ENCODE results near the gene EHMT1.

DNA sequence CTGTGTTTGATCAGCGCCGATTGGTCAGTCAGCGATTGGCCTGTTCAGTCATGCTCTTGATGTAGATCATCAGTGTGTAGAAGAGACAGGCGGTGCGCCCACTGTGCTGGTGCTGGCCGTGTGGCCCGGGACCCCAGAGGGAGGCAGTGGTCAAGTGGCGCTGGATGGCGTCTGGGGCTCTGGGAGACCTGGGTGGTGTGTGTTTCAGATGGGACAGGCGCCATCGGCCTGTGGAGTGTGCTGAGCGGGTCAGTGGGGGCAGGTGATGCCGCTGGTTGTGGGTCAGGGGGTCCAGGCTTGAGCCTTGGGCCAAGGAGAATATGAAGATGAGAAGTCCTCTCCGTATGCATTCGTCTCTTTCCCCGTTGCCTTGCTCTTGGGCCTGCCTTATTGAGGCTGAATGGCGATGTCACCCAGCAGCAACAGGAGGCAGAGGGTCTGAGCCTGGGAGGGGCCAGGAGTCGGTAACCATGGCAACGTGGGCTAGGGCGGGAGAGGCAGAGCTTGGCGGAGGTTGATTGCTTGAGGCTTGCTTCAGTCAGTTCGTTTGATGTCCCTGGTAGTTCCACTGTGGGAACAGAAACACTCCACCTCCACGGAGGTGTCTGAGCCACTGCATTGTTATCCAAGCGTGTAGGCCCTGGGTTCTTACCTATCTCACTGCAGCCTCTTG lies 141.0 kb downstream of the EHMT1 start:
- TF ChIP-seq CTCF (IDR thresholded peaks at IDR 0.05; ENCODE audit: low read length): no peak
- no peak for TF ChIP-seq EZH2 (IDR thresholded peaks at IDR 0.05; ENCODE audit: borderline replicate concordance, low read length)

All from OCI-LY1 (cell line).